Measurements from ENCODE around the gene TOMM5.

Gene TOMM5

DNA sequence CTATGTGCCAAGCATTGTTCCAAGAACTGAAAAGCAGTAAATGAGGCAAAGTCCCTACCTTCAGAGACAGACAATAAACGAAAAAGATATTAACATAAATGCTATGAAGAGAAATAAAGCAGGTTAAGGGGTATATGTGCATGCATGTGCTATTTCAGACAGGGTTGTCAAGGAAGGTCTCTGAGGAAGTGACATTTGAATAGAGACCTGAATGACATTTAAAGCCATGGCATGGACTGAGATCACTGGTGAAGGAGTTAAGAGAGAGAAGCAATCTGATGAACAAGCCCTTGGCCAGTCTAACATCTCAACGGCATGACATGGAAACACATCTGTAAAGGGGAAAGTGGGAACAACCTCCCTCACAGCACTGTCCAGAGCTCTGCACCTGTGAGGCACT, 30.7 kb downstream of the TOMM5 start:
- DNase-seq = no peak

- no peak for DNase-seq
These were observed 32.4 kb downstream of the TOMM5 start for GRCh38 chr9:37559855-37560592.

DNA sequence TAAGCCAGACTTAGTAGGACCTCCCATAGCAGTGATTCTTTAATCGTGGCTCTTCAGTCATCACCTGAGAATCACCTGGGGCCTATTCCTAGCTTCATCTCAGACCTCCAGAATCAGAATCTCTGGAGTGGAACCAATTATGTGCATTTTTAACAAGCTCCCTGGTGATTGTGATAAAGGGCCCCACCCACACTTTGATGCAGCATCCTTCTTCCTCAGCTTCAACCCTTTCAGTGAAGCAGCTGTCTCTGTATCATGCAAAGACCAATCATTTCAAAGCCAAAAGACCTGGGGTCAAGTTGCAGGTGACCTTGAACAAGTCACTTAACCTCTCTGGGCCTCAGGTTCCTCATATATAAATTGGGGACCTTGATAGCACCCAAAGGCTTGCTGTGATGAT, 33.3 kb downstream of the TOMM5 start:
- no peak for DNase-seq

GRCh38 chr9:37555786-37556185, 36.6 kb downstream of the TOMM5 start:
- no peak for DNase-seq

DNA sequence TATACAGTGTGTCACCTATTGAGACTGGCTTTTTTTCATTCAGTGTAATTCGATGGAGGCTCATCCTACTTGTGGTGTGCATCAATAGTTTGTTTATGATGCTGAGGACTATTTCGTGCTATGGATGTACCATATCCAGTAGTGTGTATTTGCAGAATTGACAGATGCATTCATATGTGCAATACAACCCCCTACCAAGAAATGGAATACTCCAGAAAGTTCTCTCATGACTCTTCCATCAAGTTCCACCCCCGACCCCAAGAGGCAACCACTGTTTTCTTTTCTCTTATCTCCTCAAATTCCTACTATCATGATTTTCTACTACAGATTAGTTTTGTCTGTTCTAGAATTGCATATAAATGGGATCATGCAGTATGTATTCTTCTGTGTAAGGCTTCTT, 38.1 kb downstream of the TOMM5 start:
- DNase-seq = no peak

- no peak for DNase-seq
These were observed 40.5 kb downstream of the TOMM5 start for GRCh38 chr9:37551888-37552287.

GRCh38 chr9:37551468-37551867, 40.9 kb downstream of the TOMM5 start:
- no peak for DNase-seq

GRCh38 chr9:37550781-37551180, 41.6 kb downstream of the TOMM5 start:
- no peak for DNase-seq

GRCh38 chr9:37549527-37549926, 42.9 kb downstream of the TOMM5 start:
- no peak for DNase-seq

DNA sequence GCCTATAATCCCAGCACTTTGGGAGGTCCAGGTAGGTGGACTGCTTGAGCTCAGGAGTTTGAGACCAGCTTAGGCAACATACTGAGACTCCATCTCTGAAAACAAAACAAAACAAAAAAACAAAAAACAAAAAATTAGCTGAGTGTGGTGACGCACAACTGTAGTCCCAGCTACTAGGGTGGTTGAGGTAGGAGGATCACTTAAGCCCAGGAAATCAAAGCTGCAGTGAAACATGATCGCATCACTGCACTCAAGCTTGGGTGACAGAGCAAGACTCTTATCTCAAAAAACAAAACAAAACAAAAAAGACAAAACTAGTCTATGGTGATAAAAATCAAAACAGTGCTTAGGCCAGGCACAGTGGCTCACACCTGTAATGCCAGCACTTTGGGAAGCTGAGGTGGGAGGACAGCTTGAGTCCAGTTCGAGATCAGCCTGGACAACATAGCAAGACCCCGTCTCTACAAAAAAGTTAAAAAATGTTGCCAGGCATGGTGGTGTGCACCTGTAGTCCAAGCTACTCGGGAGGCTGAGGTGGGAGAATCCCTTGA, 45.0 kb downstream of the TOMM5 start:
- DNase-seq = no peak

- no peak for DNase-seq
These were observed 48.9 kb downstream of the TOMM5 start for GRCh38 chr9:37543468-37543867.

GRCh38 chr9:37542895-37543294, 49.5 kb downstream of the TOMM5 start:
- DNase-seq = no peak

- no peak for DNase-seq
These were observed 49.9 kb downstream of the TOMM5 start for GRCh38 chr9:37542488-37542887.

- DNase-seq = no peak
These were observed 50.9 kb downstream of the TOMM5 start for GRCh38 chr9:37541465-37541864.

GRCh38 chr9:37540634-37541033, 51.8 kb downstream of the TOMM5 start:
- DNase-seq = no peak

- DNase-seq = no peak
These were observed 52.8 kb downstream of the TOMM5 start for GRCh38 chr9:37539634-37540033.
